GM12892 (cell line): Measurements from ENCODE around the gene SYNE2.

Experiments
- POLR2A ChIP-seq: IDR thresholded peaks from 2 replicates; pipeline ENCODE4 v1.6.1; 2011; ENCODE audit warnings: low read depth, low read length, control low read depth
- POLR2AphosphoS5 ChIP-seq: IDR thresholded peaks from 2 replicates; pipeline ENCODE4 v1.6.1; 2011; ENCODE audit warnings: low read depth, low read length, control low read depth
- TAF1 ChIP-seq: IDR thresholded peaks from 2 replicates; pipeline ENCODE4 v1.6.1; 2011; ENCODE audit warnings: low read depth, mild to moderate bottlenecking, control low read depth, low read length, borderline replicate concordance

- no peak for TF ChIP-seq POLR2A
- TF ChIP-seq TAF1: no peak
- TF ChIP-seq POLR2AphosphoS5: no peak
These were observed 3.9 kb upstream of the SYNE2 start for GRCh38 chr14:63848890-63849289.
